SK-N-SH (cell line): ENCODE results near the gene RASGRF2. TPM values are rescaled to one million over a fixed set of nuclear protein-coding genes. Genes with fewer than 3 reads are reported as not detected.

Experiments used
- CTCF ChIA-PET: fragments of 300-600, 350-600 bp; formaldehyde crosslinking; extraction: SDS; loops from one replicate; lab custom pipeline; 2021; lab: Yijun Ruan, JAX
- POLR2A ChIA-PET: fragments of 350-600 bp; sonication (Branson Sonifier 250); formaldehyde crosslinking; extraction: SDS; loops from one replicate; lab custom pipeline; 2020; ENCODE audit warnings: antibody characterized with exemption, inconsistent platforms; lab: Yijun Ruan, JAX
- DNase-seq: peaks from one replicate; pipeline ENCODE4 v3.0.0; 2012
- H2AFZ ChIP-seq: fragments of 200-600 bp; sonication (generic); 2 replicates; pipeline ENCODE4 v1.8.1; 2016; ENCODE audit warnings: antibody characterized with exemption, mild to moderate bottlenecking, low read depth
- H3F3A ChIP-seq: fragments of 200-600 bp; sonication (generic); replicated peaks from 2 replicates; pipeline ENCODE3; 2016; ENCODE audit warnings: antibody characterized with exemption, mild to moderate bottlenecking; ENCODE audit not compliant: insufficient read depth
- H3K27ac ChIP-seq, 2 experiments: fragments of 200-500 bp in 1 of 2; fragments of 200-600 bp in 1 of 2; sonication (Bioruptor generic) in 1 of 2; sonication (generic), shearing (Covaris generic) in 1 of 2; 2 replicates each; pipeline versions ENCODE4 v1.5.1 to v1.6.1; 2014 to 2016; ENCODE audit warnings: low read depth in 2 of 2, inconsistent platforms in 1 of 2, low read length in 1 of 2, mild to moderate bottlenecking in 1 of 2, mixed read lengths in 1 of 2
- H3K27me3 ChIP-seq: fragments of 200-600 bp; sonication (generic), shearing (Covaris generic); 2 replicates; pipeline ENCODE4 v1.6.1; 2016; ENCODE audit warnings: mixed run types; ENCODE audit not compliant: insufficient read depth
- H3K36me3 ChIP-seq, 2 experiments: fragments of 200-500 bp in 1 of 2; fragments of 200-600 bp in 1 of 2; sonication (Bioruptor generic) in 1 of 2; sonication (generic) in 1 of 2; replicated peaks in 1 of 2; 2 replicates each; pipeline versions ENCODE3 to v1.5.1; 2014 to 2016; ENCODE audit warnings: low read length in 1 of 2, mild to moderate bottlenecking in 1 of 2; ENCODE audit not compliant: insufficient read depth in 2 of 2, control insufficient read depth in 1 of 2
- H3K4me1 ChIP-seq, 2 experiments: fragments of 200-500 bp in 1 of 2; fragments of 200-600 bp in 1 of 2; sonication (Bioruptor generic) in 1 of 2; sonication (generic), shearing (Covaris generic) in 1 of 2; 2 replicates each; pipeline versions ENCODE4 v1.5.1 to v1.6.1; 2014 to 2016; ENCODE audit warnings: low read depth in 1 of 2, low read length in 1 of 2, mixed run types in 1 of 2; ENCODE audit not compliant: insufficient read depth in 2 of 2, control insufficient read depth in 1 of 2
- H3K4me2 ChIP-seq: fragments of 200-600 bp; sonication (generic), shearing (Covaris generic); 2 replicates; pipeline ENCODE4 v1.6.1; 2017; ENCODE audit warnings: mixed run types
- H3K4me3 ChIP-seq, 2 experiments: fragments of 200-500 bp in 1 of 2; fragments of 200-600 bp in 1 of 2; sonication (Bioruptor generic) in 1 of 2; sonication (generic), shearing (Covaris generic) in 1 of 2; 2 replicates each; pipeline versions ENCODE4 v1.5.1 to v1.8.1; 2014 to 2016; ENCODE audit warnings: low read depth in 2 of 2, inconsistent platforms in 1 of 2, low read length in 1 of 2, mild to moderate bottlenecking in 1 of 2, mixed read lengths in 1 of 2, moderate library complexity in 1 of 2
- H3K79me2 ChIP-seq: fragments of 200-600 bp; sonication (generic); 2 replicates; pipeline ENCODE4 v1.8.1; 2017; ENCODE audit warnings: mild to moderate bottlenecking; ENCODE audit not compliant: insufficient read depth
- H3K9ac ChIP-seq: fragments of 200-600 bp; sonication (generic); 2 replicates; pipeline ENCODE4 v1.6.1; 2017; ENCODE audit warnings: mixed run types
- H3K9me2 ChIP-seq: fragments of 200-600 bp; sonication (generic); 2 replicates; pipeline ENCODE4 v1.6.1; 2017; ENCODE audit warnings: mixed run types
- H3K9me3 ChIP-seq: fragments of 200-600 bp; sonication (generic); 2 replicates; pipeline ENCODE4 v1.6.1; 2017; ENCODE audit warnings: mixed run types, mild to moderate bottlenecking, moderate library complexity
- H4K20me1 ChIP-seq: fragments of 200-600 bp; sonication (generic); 2 replicates; pipeline ENCODE4 v1.6.1; 2017; ENCODE audit warnings: mild to moderate bottlenecking, mixed run types; ENCODE audit not compliant: insufficient read depth
- EZH2phosphoT487 ChIP-seq: fragments of 200-600 bp; sonication (generic); IDR thresholded peaks from 2 replicates; pipeline ENCODE4 v1.6.1; 2017; ENCODE audit warnings: low read depth, mixed run types, mild to moderate bottlenecking, antibody characterized with exemption, moderate library complexity, borderline replicate concordance
- POLR2AphosphoS5 ChIP-seq: IDR thresholded peaks from 2 replicates; pipeline ENCODE4 v1.6.1; 2012; ENCODE audit warnings: low read depth, low read length
- RCOR1 ChIP-seq: fragments of 150-350 bp; IDR thresholded peaks from 2 replicates; pipeline ENCODE4 v1.6.1; 2017; ENCODE audit warnings: antibody characterized with exemption, low read length
- RFX5 ChIP-seq: IDR thresholded peaks from 2 replicates; pipeline ENCODE4 v1.6.1; 2012; ENCODE audit warnings: mild to moderate bottlenecking, improper control_type of control experiment, low read length
- SMC3 ChIP-seq: IDR thresholded peaks from 2 replicates; pipeline ENCODE4 v1.6.1; 2012; ENCODE audit warnings: low read depth, low read length, improper control_type of control experiment
- WGBS: methylation state at CpG from one replicate; pipeline ENCODE4 v1.1.6; 2017; ENCODE audit warnings: low lambda C conversion rate; 5-methylcytosine and 5-hydroxymethylcytosine counted together
- polyA plus RNA-seq, 3 experiments: library from polyadenylated mRNA; depleted of rRNA; stranded (reverse); fragments of >200 nt; gene quantifications; 2 replicates each; pipeline ENCODE4 v1.2.3, GENCODE V29; 2012
- TF ChIP-seq, protein P1 (sequence below): fragments of 200-600 bp; sonication (generic); IDR thresholded peaks from 2 replicates; pipeline ENCODE4 v1.6.1; 2017; ENCODE audit warnings: antibody characterized with exemption, mild to moderate bottlenecking, moderate library complexity
- TF ChIP-seq, protein P2 (sequence below): fragments of 150-350 bp; IDR thresholded peaks from 2 replicates; pipeline ENCODE4 v1.6.1; 2016; ENCODE audit warnings: mild to moderate bottlenecking, low read depth, low read length

Gene RASGRF2
- polyA plus RNA-seq, 1 of the 3 experiments (the other 2 are of a cell fraction): under 0.01 TPM

DNA sequence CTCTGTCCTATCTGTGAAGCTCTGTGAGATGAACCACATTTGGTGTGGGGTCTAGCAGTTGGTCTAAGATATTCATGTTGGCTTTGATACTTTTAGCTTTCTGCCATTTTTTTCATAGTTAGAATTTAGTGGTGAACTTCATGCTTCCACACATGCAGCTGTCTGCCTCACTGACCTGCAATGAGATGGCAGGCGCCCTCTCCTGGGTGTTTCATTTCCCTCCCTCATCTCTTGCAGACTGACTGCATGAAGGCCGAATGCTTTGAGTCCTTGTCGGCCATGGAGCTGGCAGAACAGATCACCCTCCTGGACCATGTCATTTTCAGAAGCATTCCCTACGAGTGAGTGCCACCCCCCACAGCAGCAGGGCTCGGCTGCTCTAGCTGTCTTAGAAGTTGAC lies 246.8 kb downstream of the RASGRF2 start:
- no peaks in the 10 kb centered on the region for H3K27me3 ChIP-seq
- no peak overlapping the region for H3K9ac ChIP-seq
- 82% methylated on average over 4 of the region's 5 CpGs for WGBS
- ChIA-PET POLR2A (no interaction called here), CTCF (interaction anchor here (0.7 to 2.0 kb wide), 5 partner anchors 10 to 520 kb away, joined by 3 to 14 read pairs (median 3); no protein-coding TSS in a partner anchor)
- H3K27ac ChIP-seq: no peak overlapping the region
- no peaks in the 10 kb centered on the region for H3K79me2 ChIP-seq
- no peak for DNase-seq
- H3K4me3 ChIP-seq: no peak overlapping the region
- H3K36me3 ChIP-seq: no peaks in the 10 kb centered on the region
- H3K9me3 ChIP-seq: no peaks in the 10 kb centered on the region
- TF ChIP-seq EZH2phosphoT487: no peak
- TF ChIP-seq, protein P1, sequence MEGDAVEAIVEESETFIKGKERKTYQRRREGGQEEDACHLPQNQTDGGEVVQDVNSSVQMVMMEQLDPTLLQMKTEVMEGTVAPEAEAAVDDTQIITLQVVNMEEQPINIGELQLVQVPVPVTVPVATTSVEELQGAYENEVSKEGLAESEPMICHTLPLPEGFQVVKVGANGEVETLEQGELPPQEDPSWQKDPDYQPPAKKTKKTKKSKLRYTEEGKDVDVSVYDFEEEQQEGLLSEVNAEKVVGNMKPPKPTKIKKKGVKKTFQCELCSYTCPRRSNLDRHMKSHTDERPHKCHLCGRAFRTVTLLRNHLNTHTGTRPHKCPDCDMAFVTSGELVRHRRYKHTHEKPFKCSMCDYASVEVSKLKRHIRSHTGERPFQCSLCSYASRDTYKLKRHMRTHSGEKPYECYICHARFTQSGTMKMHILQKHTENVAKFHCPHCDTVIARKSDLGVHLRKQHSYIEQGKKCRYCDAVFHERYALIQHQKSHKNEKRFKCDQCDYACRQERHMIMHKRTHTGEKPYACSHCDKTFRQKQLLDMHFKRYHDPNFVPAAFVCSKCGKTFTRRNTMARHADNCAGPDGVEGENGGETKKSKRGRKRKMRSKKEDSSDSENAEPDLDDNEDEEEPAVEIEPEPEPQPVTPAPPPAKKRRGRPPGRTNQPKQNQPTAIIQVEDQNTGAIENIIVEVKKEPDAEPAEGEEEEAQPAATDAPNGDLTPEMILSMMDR: 0 out of 2 replicates have a peak, but pooled peaks have one; percentile 16
- no peaks in the 10 kb centered on the region; a peak in 1 of 4 replicates for H3K4me1 ChIP-seq
- no peak overlapping the region for H3K4me2 ChIP-seq
- no peaks in the 10 kb centered on the region for H3F3A ChIP-seq
- H2AFZ ChIP-seq: no peak overlapping the region
- H3K9me2 ChIP-seq: no peaks in the 10 kb centered on the region
- no peaks in the 10 kb centered on the region for H4K20me1 ChIP-seq

DNA sequence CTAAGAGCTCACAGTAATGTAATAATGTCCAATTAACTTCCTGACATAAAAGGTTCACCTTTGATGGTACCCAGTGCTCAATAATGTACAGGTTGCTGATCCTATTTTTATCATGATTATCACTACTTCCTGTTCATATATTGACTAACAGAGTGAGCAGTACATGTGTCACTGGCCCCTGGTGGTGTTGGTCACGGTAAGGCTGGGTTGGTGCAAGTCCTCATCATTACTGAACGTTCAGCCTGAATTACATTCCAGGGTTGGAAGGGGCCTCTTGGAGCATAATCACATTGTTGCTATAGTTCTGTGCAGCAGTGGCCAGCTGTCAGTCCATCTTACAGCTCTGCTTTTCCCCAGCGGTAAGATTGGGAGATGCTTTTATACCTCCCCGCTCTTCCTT lies 248.7 kb downstream of the RASGRF2 start:
- Histone ChIP-seq H3K4me3 (no peak overlapping the region), H3K9me2 (no peaks in the 10 kb centered on the region)
- POLR2A ChIA-PET: no interaction called here

DNA sequence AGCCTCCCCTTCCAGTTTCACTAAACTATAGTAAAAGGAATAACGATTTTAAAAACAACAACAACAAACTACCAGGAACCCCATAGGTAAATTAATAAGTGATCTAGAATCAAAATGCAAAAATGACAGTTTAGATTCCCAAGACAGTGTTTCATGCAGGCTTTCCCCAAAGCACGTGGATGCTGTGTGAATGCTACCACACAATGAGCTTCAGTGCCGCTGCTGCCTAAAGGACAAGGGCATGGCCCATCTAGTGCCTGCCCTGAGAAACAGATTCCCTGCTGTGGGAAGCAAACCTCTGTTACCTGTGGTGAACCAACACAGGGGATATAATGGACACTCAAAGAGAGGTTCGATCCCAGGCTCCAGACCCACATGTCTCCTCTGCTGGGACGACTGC lies 249.2 kb downstream of the RASGRF2 start:
- H3K79me2 ChIP-seq: no peaks in the 10 kb centered on the region
- H3K4me2 ChIP-seq: no peak overlapping the region
- no peaks in the 10 kb centered on the region for H3K9me3 ChIP-seq
- no peaks in the 10 kb centered on the region for H3K9me2 ChIP-seq
- TF ChIP-seq, protein P2, sequence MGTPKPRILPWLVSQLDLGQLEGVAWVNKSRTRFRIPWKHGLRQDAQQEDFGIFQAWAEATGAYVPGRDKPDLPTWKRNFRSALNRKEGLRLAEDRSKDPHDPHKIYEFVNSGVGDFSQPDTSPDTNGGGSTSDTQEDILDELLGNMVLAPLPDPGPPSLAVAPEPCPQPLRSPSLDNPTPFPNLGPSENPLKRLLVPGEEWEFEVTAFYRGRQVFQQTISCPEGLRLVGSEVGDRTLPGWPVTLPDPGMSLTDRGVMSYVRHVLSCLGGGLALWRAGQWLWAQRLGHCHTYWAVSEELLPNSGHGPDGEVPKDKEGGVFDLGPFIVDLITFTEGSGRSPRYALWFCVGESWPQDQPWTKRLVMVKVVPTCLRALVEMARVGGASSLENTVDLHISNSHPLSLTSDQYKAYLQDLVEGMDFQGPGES: no peak
- TF ChIP-seq POLR2AphosphoS5 (no peak), SMC3 (no peak), RCOR1 (no peak)
- WGBS: 63% methylated on average over 3 of the region's 5 CpGs
- H3K9ac ChIP-seq: no peak overlapping the region
- H4K20me1 ChIP-seq: no peaks in the 10 kb centered on the region
- no peaks in the 10 kb centered on the region for H3K36me3 ChIP-seq
- DNase-seq: no peak
- H3K27me3 ChIP-seq: no peaks in the 10 kb centered on the region
- H3K4me1 ChIP-seq: no peaks in the 10 kb centered on the region; a peak in 1 of 4 replicates
- no peaks in the 10 kb centered on the region for H3F3A ChIP-seq
- ChIA-PET CTCF (no interaction called here), POLR2A (interaction anchor here (0.5 kb wide), 1 partner anchor 1124 kb away, joined by 5 read pairs; no protein-coding TSS in a partner anchor)
- no peak overlapping the region for H2AFZ ChIP-seq
- H3K27ac ChIP-seq: no peak overlapping the region
- H3K4me3 ChIP-seq: no peak overlapping the region

More for the DNA sequence above, 248.7 kb downstream of the RASGRF2 start:
- no peaks in the 10 kb centered on the region for H3K36me3 ChIP-seq
- TF ChIP-seq RFX5: no peak
- TF ChIP-seq, all 33 proteins: peak for 0
- Histone ChIP-seq H3F3A (no peaks in the 10 kb centered on the region), H3K79me2 (no peaks in the 10 kb centered on the region), H2AFZ (no peak overlapping the region), H3K9me3 (no peaks in the 10 kb centered on the region), H3K4me1 (no peaks in the 10 kb centered on the region; a peak in 1 of 4 replicates), H4K20me1 (no peaks in the 10 kb centered on the region), H3K27ac (no peak overlapping the region), H3K27me3 (no peaks in the 10 kb centered on the region), H3K9ac (no peak overlapping the region), H3K4me2 (no peak overlapping the region)
- CTCF ChIA-PET: interaction anchor here (0.6 kb wide), 1 partner anchor 145 kb away, joined by 3 read pairs; no protein-coding TSS in a partner anchor
- WGBS: 86% methylated on average over 4 of the region's 4 CpGs
- DNase-seq: no peak
